ENCODE measurements around the gene CABYR.

The CABYR gene

DNA sequence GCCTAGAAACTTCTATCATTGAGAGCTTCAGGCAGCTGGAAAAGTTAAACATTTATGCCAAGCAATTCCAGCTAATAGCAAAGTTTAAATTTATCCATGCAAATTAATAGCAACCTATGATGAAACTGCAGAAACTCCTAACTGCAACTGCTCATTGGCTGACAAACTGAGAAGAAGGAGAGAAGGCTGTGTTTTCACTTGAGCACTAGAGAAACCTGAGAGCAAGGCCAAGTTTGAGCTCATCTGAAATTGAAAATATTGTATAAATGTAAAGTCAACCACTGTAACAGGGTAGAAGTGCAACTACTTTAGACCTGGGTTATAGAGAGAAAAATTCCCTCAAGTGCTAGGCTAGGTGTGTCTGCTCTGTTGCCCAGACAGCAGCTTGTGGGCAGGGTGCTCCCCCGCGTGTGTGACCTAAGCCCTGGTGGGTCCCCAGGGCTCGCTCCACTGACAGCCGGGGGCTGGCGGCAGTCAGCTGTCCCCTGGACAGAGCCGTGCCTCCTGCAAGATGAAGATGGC lies 50.2 kb downstream of the CABYR start:
- DNase-seq (ENCODE audit: insufficient read length, low spot score): no peak
- peak; percentile 44 for FAIRE-seq

DNA sequence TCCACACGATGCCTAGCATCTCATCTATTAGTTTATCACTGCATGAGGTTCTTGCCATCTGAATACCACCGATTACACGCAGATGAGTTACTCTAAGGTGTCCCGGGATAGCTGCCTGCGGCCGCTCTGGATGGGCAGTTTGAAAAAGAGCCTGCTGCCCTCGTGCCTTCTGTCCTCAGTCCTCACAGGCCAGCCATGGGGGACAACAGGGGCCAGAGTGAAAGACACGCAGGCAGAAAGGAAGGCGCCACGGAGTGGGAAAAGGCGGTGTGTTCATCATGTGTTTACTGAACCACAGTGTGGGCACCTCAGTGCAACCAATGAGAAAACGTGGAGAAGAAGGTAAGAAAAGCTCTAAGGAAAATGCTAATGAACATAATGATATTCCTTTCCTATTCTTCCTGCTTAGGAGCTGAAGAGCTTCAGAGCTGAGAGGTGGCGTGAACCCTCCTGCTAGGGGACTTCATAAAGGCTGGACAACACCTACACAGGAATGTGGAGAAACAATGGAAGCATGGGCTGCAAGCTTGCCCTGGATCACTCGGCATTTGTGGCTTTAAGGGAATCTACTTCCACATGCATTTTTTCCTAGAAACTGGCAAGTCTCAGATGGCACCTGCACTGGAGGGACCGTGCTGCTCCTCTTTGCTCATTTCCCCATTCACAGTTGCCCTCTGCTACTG lies 50.9 kb downstream of the CABYR start:
- no peak for DNase-seq (ENCODE audit: insufficient read length, low spot score)
- FAIRE-seq: no peak

DNA sequence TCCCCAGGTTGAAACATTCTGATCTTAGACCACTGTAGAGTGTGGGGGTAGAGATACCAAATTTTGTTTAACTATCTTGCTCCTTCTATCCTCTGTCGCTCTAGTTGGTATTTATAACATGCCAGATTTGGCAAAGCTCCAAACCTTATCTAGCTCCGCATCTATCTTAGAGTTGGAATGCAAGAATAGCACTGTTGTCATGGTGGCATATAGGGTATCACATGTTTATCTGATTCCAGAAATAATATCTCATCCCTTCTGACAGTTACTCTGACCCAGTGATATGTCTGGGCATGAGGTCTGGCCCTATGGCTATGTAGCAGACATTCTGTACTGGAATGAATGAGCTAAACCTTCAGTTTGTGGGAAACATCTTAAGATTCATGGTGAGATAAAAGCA lies 51.7 kb downstream of the CABYR start:
- DNase-seq (ENCODE audit: insufficient read length, low spot score): no peak
- no peak for FAIRE-seq

DNA sequence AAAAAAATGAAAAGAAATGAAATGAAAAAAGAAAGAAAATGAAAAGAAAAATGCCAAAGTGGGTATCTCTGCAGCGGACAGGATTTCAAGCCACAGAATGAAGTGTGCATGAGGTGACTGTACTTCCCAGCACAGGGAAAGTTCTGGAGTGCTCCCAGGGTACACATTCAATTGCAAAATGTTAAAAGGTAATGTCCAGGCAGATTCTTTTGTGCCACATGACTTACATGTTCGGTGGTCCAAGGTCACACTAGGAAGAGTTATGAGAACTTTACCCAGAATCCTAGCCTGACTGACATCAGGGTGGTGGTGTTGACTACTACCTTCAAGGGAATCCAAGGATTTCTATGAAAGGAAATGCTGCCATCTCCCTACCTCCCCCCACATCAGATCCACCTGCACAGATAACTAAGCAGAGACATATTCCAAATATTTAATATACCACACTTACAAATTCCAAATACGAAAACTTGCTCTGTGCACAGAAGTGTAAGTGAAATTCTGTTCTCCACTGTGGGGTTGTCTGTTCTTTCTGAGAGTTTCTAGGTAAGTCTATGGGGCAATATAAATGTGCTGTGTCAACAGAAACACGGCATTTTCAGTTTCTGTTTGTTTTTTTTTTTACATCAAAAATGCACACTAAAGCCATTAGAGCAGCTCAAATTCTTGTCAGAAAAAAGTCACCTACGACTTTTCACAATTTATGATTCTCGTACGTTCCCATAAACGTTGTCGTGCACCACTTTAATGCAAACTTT lies 56.6 kb downstream of the CABYR start:
- no peak for DNase-seq (ENCODE audit: insufficient read length, low spot score)
- no peak for FAIRE-seq

DNA sequence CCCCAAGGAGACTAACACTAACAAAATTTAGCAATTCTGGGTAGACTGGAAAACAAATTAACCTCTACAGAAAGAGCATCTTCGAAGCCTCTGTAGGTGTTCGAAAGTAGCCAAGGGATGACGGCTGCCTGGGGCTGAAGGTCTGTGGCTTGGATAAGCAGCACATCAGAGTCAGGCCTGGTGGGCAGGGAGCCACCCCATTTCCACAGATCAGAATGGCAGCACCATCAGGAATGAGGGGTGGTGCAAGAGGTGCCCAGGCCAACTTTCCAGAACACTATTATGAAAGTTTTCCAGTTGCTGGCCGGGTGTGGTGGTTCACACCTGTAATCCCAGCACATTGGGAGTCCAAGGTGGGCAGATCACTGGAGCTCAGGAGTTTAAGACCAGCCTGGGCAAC lies 57.9 kb downstream of the CABYR start:
- no peak for FAIRE-seq
- DNase-seq (ENCODE audit: insufficient read length, low spot score): no peak

DNA sequence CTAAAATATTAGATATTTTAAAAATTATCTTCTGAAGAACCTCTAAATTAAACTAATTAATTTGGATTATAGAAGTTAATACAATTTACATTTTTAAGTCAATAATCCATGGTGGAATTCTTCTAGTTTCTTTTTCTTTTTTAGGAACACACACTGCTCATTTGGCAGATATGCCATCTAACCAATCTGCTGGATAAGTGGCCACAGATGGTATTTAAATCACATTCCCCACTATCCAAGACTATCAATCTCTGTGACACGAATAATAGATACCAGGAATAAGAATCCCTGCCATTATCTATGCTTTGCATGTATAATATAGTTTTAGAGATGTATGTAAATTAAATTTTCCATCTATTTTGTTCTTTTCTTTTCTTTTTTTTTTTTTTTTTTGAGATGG lies 58.5 kb downstream of the CABYR start:
- no peak for DNase-seq (ENCODE audit: insufficient read length, low spot score)
- FAIRE-seq: no peak

DNA sequence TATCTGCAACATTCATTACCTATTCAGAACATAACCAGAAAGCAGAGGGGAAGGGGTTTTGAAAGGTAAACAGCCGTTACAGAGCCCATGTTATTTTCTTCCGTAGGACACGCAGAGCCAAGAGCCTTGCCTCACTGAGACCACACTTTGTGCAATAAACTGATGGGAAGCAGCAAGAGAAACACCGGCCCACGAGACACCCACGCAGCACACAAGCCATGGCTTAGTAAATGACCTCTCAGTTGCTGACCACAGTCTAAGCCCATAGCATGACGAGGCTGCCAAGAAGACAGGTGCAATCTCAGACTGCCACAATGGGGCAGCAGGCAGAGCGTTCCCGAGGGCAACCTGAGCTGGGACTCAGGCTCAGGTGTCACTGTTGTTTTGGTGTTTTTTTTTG lies 59.6 kb downstream of the CABYR start:
- DNase-seq (ENCODE audit: insufficient read length, low spot score) (no peak), FAIRE-seq (no peak)

DNA sequence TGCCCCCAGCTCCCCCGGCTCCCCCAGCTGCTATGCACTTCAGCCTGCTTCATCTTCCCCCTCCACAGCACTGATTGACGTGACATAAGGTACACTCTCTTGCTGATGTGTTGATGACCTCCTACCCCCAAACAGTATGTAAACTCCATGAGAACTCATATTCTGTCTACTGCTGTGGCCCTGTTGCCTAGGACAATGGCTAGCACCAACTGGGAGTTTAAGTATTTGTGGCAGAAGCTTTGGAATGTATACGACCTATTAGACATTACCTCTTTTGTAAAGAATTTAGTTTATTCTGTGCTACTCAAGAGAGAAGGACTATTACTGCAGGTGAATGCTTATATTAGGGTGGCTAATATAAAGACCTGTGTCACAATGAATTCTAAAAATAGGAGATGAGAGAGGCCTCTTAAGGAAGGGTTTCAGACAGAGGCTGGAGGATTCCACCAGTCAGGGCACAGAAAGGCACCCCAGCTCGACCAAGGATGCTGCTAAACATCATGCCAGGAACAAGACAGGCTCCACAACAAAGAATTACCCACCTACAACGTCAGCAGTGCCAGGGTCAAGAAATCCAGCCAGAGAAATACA lies 60.6 kb downstream of the CABYR start:
- DNase-seq (ENCODE audit: insufficient read length, low spot score) (no peak), FAIRE-seq (no peak)

DNA sequence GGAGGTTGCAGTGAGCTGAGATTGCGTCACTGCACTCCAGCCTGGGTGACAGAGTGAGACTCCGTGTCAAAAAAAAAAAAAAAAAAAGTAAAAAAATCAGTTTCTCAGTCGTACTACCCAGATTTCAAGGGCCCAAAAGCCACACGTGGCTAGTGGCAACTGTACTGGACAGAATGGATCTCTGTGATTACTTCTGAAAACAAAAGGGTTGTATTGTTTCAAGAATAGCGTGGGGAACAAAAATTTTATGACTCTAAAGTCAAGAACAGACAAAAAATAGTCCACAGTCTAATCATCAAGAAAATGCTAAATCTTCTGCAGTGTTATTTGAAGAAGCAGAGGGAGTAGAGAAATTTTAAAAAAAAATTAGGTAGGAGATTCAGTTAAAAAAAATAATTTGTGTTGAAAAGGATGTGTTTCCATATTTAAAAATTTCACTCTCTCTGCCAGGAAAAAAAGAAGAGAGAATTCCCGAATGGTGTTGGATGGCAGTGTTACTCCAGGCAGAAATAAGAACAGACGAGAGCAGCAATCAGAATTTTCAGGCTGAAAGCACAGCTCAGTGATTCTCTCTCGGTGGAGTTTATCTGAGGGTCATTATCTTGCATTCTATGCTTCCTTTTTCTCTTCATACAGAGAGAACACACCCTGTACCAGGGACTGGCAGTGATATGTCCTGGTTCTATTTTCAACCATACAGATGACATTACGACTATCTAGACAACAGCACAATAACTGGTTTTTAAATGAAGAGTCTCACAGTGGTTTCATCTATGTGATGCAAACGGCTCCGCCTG lies 61.8 kb downstream of the CABYR start:
- FAIRE-seq (no peak), DNase-seq (ENCODE audit: insufficient read length, low spot score) (no peak)

DNA sequence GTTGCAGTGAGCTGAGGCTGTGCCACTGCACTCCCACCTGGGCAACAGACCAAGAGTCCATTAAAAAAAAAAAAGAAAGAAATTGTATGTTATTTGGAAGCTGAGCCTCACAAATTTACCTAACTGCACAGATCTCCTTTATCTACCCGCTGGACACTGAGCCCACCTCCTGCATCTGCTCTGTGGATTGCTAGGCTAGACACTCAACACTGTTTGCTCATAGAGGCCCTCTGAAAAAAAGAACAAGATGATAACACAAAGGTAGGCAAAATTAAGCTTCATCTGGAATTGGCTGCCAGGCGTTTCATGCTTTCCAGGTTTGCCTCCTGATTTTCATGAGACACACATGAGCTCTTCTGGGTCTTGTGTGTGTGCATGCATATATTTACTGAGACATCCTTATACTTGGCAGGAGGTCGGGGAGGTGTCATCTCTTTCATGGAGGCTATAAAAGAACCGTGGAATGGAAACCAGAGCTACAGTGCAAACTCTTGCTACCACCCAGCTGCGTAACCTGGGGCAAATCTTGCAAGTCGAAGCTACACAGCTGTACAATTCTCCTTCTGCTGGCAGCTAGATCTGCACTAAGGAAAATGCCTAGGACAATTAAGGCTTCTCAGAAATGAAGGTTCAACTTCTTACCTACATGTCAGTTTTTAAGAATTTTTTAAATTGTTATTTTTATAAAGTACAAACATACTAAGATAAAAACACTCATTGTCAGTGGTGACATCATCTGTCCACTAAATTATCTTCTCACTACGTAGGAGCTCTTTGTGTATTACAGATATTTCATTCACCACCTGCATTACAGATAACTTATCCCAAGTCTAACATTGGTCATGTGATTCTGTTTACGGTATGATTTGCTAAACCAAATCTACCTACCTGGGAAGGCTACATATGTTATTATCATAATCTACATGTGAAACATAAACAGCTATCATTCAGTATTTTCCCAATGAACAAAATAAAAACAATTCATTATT lies 63.1 kb downstream of the CABYR start:
- FAIRE-seq: no peak
- DNase-seq (ENCODE audit: insufficient read length, low spot score): no peak

DNA sequence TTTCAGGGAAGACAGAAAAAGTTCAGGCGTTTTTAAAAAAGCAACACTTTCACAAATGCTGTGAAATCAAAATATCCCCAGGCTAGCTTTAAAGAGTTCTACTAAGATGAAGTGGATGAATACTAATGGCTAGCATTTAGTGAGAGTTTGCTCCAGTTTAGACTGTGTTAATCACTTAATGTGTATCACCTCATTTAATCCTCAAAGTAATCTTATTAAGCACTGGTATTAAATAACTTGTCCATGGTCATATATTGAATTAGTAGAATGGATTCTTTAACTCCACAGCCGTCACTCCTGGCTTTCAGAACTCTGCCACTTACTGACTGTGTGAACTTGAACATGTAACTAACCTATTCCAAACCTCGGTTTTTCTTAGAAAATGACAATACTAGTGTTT lies 66.0 kb downstream of the CABYR start:
- FAIRE-seq (no peak), DNase-seq (ENCODE audit: insufficient read length, low spot score) (no peak)

DNA sequence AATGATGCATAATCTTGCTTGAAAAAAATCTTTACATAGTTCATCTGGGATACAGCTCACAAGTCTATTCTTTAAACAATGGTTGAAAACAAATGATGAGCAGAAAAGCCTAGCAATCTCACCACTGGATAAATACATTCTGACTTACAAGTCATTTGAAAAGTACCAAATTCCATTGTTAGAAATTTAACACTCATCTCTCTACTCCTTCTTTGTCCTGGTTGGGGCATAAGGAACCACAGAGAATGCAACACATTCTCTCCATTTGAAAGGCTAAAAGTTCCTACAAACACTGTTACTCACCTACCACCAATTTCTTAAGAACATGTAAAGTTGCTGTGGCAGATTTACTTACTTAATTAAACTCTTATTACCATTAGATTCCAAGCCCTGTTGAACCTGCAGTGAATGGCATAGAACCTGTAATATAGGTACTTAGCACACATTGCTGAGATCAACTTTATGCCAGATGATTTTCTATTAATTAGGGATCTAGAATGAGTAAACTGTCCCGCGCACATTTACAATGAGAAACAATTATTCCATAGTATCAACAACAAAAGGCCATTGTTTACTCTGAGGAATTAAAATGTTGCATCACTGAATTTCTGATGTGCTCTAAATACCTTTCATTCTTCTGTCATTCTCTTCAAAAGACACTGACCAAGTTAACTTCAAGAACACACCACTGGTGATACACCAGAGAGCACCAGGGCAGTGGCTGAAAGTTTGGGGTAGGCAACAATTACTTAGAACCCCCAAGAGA lies 69.6 kb downstream of the CABYR start:
- DNase-seq (ENCODE audit: insufficient read length, low spot score): no peak
- no peak for FAIRE-seq

DNA sequence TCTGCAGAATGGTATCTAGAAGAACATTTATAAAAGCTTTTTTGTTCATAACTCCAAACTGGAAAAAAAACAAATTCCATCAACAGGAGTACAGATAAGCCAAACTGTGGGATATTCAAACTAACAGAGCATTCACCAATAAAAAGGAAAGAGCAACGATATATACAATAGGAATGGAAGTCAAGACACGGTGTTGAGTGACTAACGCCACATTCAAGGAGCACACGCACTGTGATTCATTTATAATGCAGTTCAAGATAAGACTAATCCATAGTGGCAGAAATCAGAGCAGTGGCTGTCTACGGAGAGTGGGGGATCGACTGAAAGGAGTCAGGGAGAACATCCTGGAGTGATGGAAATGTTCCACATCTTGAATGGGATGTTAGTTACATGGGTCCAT lies 70.7 kb downstream of the CABYR start:
- DNase-seq (ENCODE audit: insufficient read length, low spot score): no peak
- no peak for FAIRE-seq
